H9 (cell line): ENCODE results near the gene EXOC3L4. TPM values are rescaled to one million over a fixed set of nuclear protein-coding genes. Genes with fewer than 3 reads are reported as not detected.

Source experiments
- DNase-seq: peaks from one replicate; pipeline ENCODE4 v3.0.0-alpha.2; 2017
- H2AFZ ChIP-seq: one replicate; pipeline ENCODE4 v1.6.1; 2013; ENCODE audit warnings: mild to moderate bottlenecking, low read length, control low read depth, moderate library complexity
- H2AK5ac ChIP-seq: 2 replicates; pipeline ENCODE4 v1.6.1; 2013; ENCODE audit warnings: low read length, control low read depth, mixed read lengths; ENCODE audit not compliant: insufficient read length
- H2BK120ac ChIP-seq: one replicate; pipeline ENCODE4 v1.6.1; 2013; ENCODE audit warnings: low read depth, mild to moderate bottlenecking, low read length, control low read depth, inconsistent platforms; ENCODE audit not compliant: poor library complexity, severe bottlenecking
- H2BK12ac ChIP-seq: 2 replicates; pipeline ENCODE4 v1.6.1; 2013; ENCODE audit warnings: low read length, control low read depth, mixed read lengths, low read depth; ENCODE audit not compliant: insufficient read length
- H2BK15ac ChIP-seq: 2 replicates; pipeline ENCODE4 v1.6.1; 2013; ENCODE audit warnings: low read depth, low read length, control low read depth
- H2BK20ac ChIP-seq: one replicate; pipeline ENCODE4 v1.6.1; 2013; ENCODE audit warnings: low read depth, mild to moderate bottlenecking, low read length, control low read depth, inconsistent platforms; ENCODE audit not compliant: poor library complexity, severe bottlenecking
- H2BK5ac ChIP-seq: 2 replicates; pipeline ENCODE4 v1.6.1; 2013; ENCODE audit warnings: low read length, control low read depth, mixed read lengths; ENCODE audit not compliant: insufficient read length
- H3K14ac ChIP-seq: 2 replicates; pipeline ENCODE4 v1.6.1; 2013; ENCODE audit warnings: low read length, control low read depth; ENCODE audit not compliant: insufficient read depth
- H3K18ac ChIP-seq: 2 replicates; pipeline ENCODE4 v1.6.1; 2013; ENCODE audit warnings: low read depth, mild to moderate bottlenecking, mixed read lengths, low read length, control low read depth; ENCODE audit not compliant: insufficient read length
- H3K23ac ChIP-seq: 2 replicates; pipeline ENCODE4 v1.6.1; 2013; ENCODE audit warnings: low read length, control low read depth, mixed read lengths, low read depth; ENCODE audit not compliant: insufficient read length
- H3K23me2 ChIP-seq: 2 replicates; pipeline ENCODE4 v1.6.1; 2013; ENCODE audit warnings: low read depth, mild to moderate bottlenecking, mixed read lengths, low read length, control low read depth; ENCODE audit not compliant: insufficient read length, poor library complexity, severe bottlenecking
- H3K27ac ChIP-seq: 2 replicates; pipeline ENCODE4 v1.5.1; 2013; ENCODE audit warnings: low read length, control low read depth, mixed read lengths, low read depth; ENCODE audit not compliant: insufficient read length
- H3K27me3 ChIP-seq: 2 replicates; pipeline ENCODE4 v1.6.1; 2013; ENCODE audit warnings: low read length, control low read depth, inconsistent platforms; ENCODE audit not compliant: insufficient read depth
- H3K4ac ChIP-seq: 2 replicates; pipeline ENCODE4 v1.6.1; 2013; ENCODE audit warnings: low read depth, mild to moderate bottlenecking, control low read depth, inconsistent platforms, low read length, moderate library complexity
- H3K4me1 ChIP-seq: 2 replicates; pipeline ENCODE4 v1.6.1; 2013; ENCODE audit warnings: low read length, control low read depth, inconsistent platforms; ENCODE audit not compliant: insufficient read depth
- H3K4me2 ChIP-seq: 2 replicates; pipeline ENCODE4 v1.6.1; 2013; ENCODE audit warnings: low read length, control low read depth, mixed read lengths; ENCODE audit not compliant: insufficient read length, insufficient read depth
- H3K56ac ChIP-seq: 2 replicates; pipeline ENCODE4 v1.6.1; 2013; ENCODE audit warnings: low read depth, mild to moderate bottlenecking, mixed read lengths, low read length, control low read depth; ENCODE audit not compliant: insufficient read length
- H3K79me1 ChIP-seq: 2 replicates; pipeline ENCODE4 v1.6.1; 2013; ENCODE audit warnings: low read depth, mild to moderate bottlenecking, moderate library complexity, low read length, control low read depth, inconsistent platforms; ENCODE audit not compliant: insufficient read depth, poor library complexity, severe bottlenecking
- H3K79me2 ChIP-seq: 2 replicates; pipeline ENCODE4 v1.6.1; 2013; ENCODE audit warnings: low read length, control low read depth, inconsistent platforms; ENCODE audit not compliant: insufficient read depth
- H3K9ac ChIP-seq: 2 replicates; pipeline ENCODE4 v1.6.1; 2013; ENCODE audit warnings: low read length, control low read depth, mixed read lengths; ENCODE audit not compliant: insufficient read length; ENCODE audit errors: extremely low read depth
- H3K9me3 ChIP-seq: one replicate; pipeline ENCODE4 v1.6.1; 2013; ENCODE audit warnings: low read depth, low read length, inconsistent platforms; ENCODE audit not compliant: control insufficient read depth
- H3T11ph ChIP-seq: one replicate; pipeline ENCODE4 v1.6.1; 2013; ENCODE audit warnings: mild to moderate bottlenecking, low read length, control low read depth, inconsistent platforms
- H4K20me1 ChIP-seq: one replicate; pipeline ENCODE4 v1.6.1; 2013; ENCODE audit not compliant: control insufficient read depth, insufficient read length, insufficient read depth
- H4K5ac ChIP-seq: 2 replicates; pipeline ENCODE4 v1.6.1; 2013; ENCODE audit warnings: low read depth, mild to moderate bottlenecking, mixed read lengths, low read length, control low read depth; ENCODE audit not compliant: insufficient read length
- H4K8ac ChIP-seq: replicated peaks from 2 replicates; pipeline ENCODE4 v1.6.1; 2013; ENCODE audit warnings: low read length, control low read depth, mixed read lengths, low read depth; ENCODE audit not compliant: insufficient read length
- H4K91ac ChIP-seq: 2 replicates; pipeline ENCODE4 v1.6.1; 2013; ENCODE audit warnings: low read depth, mild to moderate bottlenecking, moderate library complexity, mixed read lengths, low read length, control low read depth; ENCODE audit not compliant: insufficient read length
- H3K27ac Mint-ChIP-seq, 3 experiments: 2 replicates in 2 of 3; 3 replicates in 1 of 3; pipeline ENCODE4 v1.8.0; 2020 to 2021; ENCODE audit warnings: mixed read lengths in 3 of 3, mild to moderate bottlenecking in 1 of 3, moderate library complexity in 1 of 3
- H3K27me3 Mint-ChIP-seq: 2 replicates; pipeline ENCODE4 v1.8.0; 2021; ENCODE audit warnings: low read depth, mild to moderate bottlenecking, moderate library complexity, mixed read lengths
- H3K36me3 Mint-ChIP-seq, 3 experiments: 2 replicates in 2 of 3; 3 replicates in 1 of 3; pipeline ENCODE4 v1.8.0; 2020 to 2021; ENCODE audit warnings: low read depth in 3 of 3, mixed read lengths in 3 of 3; ENCODE audit not compliant: insufficient read depth in 1 of 3
- H3K4me1 Mint-ChIP-seq, 2 experiments: 2 replicates each; pipeline ENCODE4 v1.8.0; 2020; ENCODE audit warnings: mixed read lengths in 2 of 2
- H3K4me3 Mint-ChIP-seq, 2 experiments: 2 replicates in 1 of 2; 3 replicates in 1 of 2; pipeline ENCODE4 v1.8.0; 2020 to 2021; ENCODE audit warnings: mild to moderate bottlenecking in 2 of 2, mixed read lengths in 2 of 2, moderate library complexity in 1 of 2
- H3K9me3 Mint-ChIP-seq, 2 experiments: 2 replicates in 1 of 2; 3 replicates in 1 of 2; pipeline ENCODE4 v1.8.0; 2020; ENCODE audit warnings: mild to moderate bottlenecking in 2 of 2, mixed read lengths in 2 of 2, moderate library complexity in 1 of 2
- WGBS: extraction: QIAGEN DNeasy Blood & Tissue Kit; methylation state at CpG from one replicate; pipeline ENCODE4 v1.1.7; 2013; ENCODE audit warnings: missing lambda C conversion rate, low lambda C conversion rate, mixed read lengths; ENCODE audit not compliant: insufficient read length; ENCODE audit errors: extremely low coverage; 5-methylcytosine and 5-hydroxymethylcytosine counted together
- total RNA-seq: library from RNA; stranded (reverse); gene quantifications from 2 replicates; pipeline ENCODE4 v1.2.1, GENCODE V29; 2021
- TF ChIP-seq, protein P1 (sequence below): fragments of 200-600 bp; sonication (generic); conservative IDR thresholded peaks from 3 replicates; pipeline ENCODE4 v1.8.0; 2021; ENCODE audit warnings: antibody characterized with exemption, mild to moderate bottlenecking

EXOC3L4 gene
- total RNA-seq, 1 experiment from 2014 or later: 0.42 TPM

DNA sequence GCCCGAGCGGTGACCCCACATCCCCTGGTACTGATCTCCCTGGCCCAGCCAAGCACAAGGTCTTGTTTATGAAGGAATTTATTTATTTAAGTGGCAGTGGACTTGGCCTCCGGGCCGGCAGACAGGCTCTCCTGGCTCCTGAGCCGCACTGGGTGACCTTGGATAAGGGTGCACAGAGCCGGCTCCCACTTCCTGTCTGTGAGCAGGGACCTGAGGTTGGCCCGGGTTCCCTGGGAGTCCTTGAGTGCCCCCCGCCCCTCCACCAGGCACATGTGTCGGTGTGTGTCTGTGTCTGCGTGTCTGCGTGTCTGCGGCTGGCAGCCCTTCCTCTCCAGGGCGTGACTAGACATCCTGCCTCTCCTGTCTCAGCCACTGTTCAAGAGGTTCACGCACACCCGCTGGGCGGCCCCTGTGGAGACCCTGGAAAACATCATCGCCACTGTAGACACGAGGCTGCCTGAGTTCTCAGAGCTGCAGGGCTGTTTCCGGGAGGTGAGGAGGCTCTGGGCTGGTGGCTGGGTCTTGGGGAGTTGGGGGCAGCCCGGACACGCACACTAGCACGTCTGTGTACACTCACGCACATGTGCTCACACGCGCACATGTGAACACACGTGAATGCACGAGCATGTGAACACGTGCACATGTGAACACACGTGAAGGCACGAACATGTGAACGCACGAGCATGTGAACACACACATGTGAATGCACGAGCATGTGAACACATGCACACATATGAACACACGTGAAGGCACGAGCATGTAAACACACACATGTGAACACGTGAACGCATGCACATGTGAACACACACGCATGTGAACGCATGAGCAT is 38.1 kb downstream of the EXOC3L4 start:
- H3K79me1 ChIP-seq: no peaks in the 10 kb centered on the region
- H2BK20ac ChIP-seq: no peak overlapping the region
- no peak overlapping the region for H2AFZ ChIP-seq
- H4K91ac ChIP-seq: no peak overlapping the region
- H3K27me3 Mint-ChIP-seq: peaks cover 9% of the 10 kb centered on the region
- peak overlapping the region; percentile 13 for H4K8ac ChIP-seq
- H3K27ac Mint-ChIP-seq: peak overlapping the region; percentile 44 to 70 (median 61); a peak in 3 of 7 replicates
- H2BK12ac ChIP-seq: no peak overlapping the region
- no peak overlapping the region for H3K9ac ChIP-seq
- no CpG with 5 or more reads among the region's 39 CpGs for WGBS
- H2BK120ac ChIP-seq: no peak overlapping the region
- no peak overlapping the region for H2BK15ac ChIP-seq
- peak overlapping the region; percentile 6 for H4K5ac ChIP-seq
- no peak for DNase-seq
- H3K27ac ChIP-seq: no peak overlapping the region
- peaks cover 4% of the 10 kb centered on the region for H4K20me1 ChIP-seq
- no peak overlapping the region for H3K14ac ChIP-seq
- no peaks in the 10 kb centered on the region for H3K27me3 ChIP-seq
- H3K4ac ChIP-seq: no peak overlapping the region
- H3K9me3 ChIP-seq: no peaks in the 10 kb centered on the region
- H3K18ac ChIP-seq: no peak overlapping the region
- H3K79me2 ChIP-seq: no peaks in the 10 kb centered on the region
- peak overlapping the region in 1 of 2 experiments; percentile 7; a peak in 1 of 5 replicates for H3K4me3 Mint-ChIP-seq
- no peak overlapping the region for H3K56ac ChIP-seq
- H2AK5ac ChIP-seq: no peak overlapping the region
- peaks cover 8 to 21% of the 10 kb centered on the region in 2 experiments for H3K4me1 Mint-ChIP-seq
- no peak overlapping the region for H3T11ph ChIP-seq
- TF ChIP-seq, protein P1, sequence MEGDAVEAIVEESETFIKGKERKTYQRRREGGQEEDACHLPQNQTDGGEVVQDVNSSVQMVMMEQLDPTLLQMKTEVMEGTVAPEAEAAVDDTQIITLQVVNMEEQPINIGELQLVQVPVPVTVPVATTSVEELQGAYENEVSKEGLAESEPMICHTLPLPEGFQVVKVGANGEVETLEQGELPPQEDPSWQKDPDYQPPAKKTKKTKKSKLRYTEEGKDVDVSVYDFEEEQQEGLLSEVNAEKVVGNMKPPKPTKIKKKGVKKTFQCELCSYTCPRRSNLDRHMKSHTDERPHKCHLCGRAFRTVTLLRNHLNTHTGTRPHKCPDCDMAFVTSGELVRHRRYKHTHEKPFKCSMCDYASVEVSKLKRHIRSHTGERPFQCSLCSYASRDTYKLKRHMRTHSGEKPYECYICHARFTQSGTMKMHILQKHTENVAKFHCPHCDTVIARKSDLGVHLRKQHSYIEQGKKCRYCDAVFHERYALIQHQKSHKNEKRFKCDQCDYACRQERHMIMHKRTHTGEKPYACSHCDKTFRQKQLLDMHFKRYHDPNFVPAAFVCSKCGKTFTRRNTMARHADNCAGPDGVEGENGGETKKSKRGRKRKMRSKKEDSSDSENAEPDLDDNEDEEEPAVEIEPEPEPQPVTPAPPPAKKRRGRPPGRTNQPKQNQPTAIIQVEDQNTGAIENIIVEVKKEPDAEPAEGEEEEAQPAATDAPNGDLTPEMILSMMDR: no peak
- H3K23ac ChIP-seq: no peak overlapping the region
- no peaks in the 10 kb centered on the region; the same call in 1 of the 2 replicates for H3K4me1 ChIP-seq
- H3K9me3 Mint-ChIP-seq: no peaks in the 10 kb centered on the region; a peak in 1 of 5 replicates
- no peaks in the 10 kb centered on the region for H3K23me2 ChIP-seq
- no peak overlapping the region for H2BK5ac ChIP-seq
- peaks cover 9 to 35% (median 17%) of the 10 kb centered on the region in 3 experiments; a peak in 6 of 7 replicates for H3K36me3 Mint-ChIP-seq
- no peak overlapping the region for H3K4me2 ChIP-seq
